OCI-LY7 (cell line): ENCODE measurements around the gene GAMT. TPM values are rescaled to one million over a fixed set of nuclear protein-coding genes. Genes with fewer than 3 reads are reported as not detected.

Experiments
- BruUV-seq: library from RNA; stranded (reverse); fragments of 400-500 nt; replicated peaks from 2 replicates; lab custom pipeline; 2021; lab: Mats Ljungman, UMichigan
- CTCF ChIA-PET: fragments of 300-600 bp; sonication (Branson Sonifier 250); formaldehyde crosslinking; loops from one replicate; lab custom pipeline; 2022; ENCODE audit warnings: antibody characterized with exemption; ENCODE audit not compliant: unreplicated experiment; lab: Charles Lee
- POLR2A ChIA-PET: fragments of 300-600 bp; sonication (Branson Sonifier 250); formaldehyde crosslinking; loops from one replicate; lab custom pipeline; 2022; ENCODE audit warnings: antibody characterized with exemption; lab: Charles Lee
- DNase-seq: peaks from one replicate; pipeline ENCODE4 v3.0.0-alpha.2; 2015; ENCODE audit warnings: low spot score
- H2AFZ ChIP-seq: fragments of 200-600 bp; sonication (generic), shearing (Covaris generic); 2 replicates; pipeline ENCODE4 v1.6.1; 2014; ENCODE audit warnings: mild to moderate bottlenecking, antibody characterized with exemption, low read length, moderate library complexity
- H3K27ac ChIP-seq: fragments of 200-600 bp; sonication (generic); 2 replicates; pipeline ENCODE4 v1.5.1; 2014; ENCODE audit warnings: mixed run types, low read depth, mild to moderate bottlenecking, moderate library complexity, low read length, inconsistent platforms; ENCODE audit not compliant: poor library complexity, severe bottlenecking
- H3K36me3 ChIP-seq: fragments of 200-600 bp; sonication (generic); 2 replicates; pipeline ENCODE4 v1.6.1; 2014; ENCODE audit warnings: mild to moderate bottlenecking, antibody characterized with exemption, low read length, moderate library complexity, mixed read lengths; ENCODE audit not compliant: insufficient read depth
- H3K4me1 ChIP-seq: fragments of 200-600 bp; sonication (generic); 2 replicates; pipeline ENCODE4 v1.5.1; 2014; ENCODE audit warnings: mild to moderate bottlenecking, low read length; ENCODE audit not compliant: insufficient read depth, poor library complexity, severe bottlenecking
- H3K4me2 ChIP-seq: fragments of 200-600 bp; sonication (generic); 2 replicates; pipeline ENCODE4 v1.6.1; 2014; ENCODE audit warnings: mild to moderate bottlenecking, low read length
- H3K4me3 ChIP-seq: fragments of 200-600 bp; sonication (generic); 2 replicates; pipeline ENCODE4 v1.5.1; 2014; ENCODE audit warnings: mild to moderate bottlenecking, low read depth, low read length; ENCODE audit not compliant: poor library complexity, severe bottlenecking
- H3K79me2 ChIP-seq: fragments of 200-600 bp; sonication (generic); 2 replicates; pipeline ENCODE4 v1.6.1; 2016; ENCODE audit warnings: low read depth, mild to moderate bottlenecking, low read length, moderate library complexity, mixed read lengths; ENCODE audit not compliant: insufficient read depth
- H3K9me2 ChIP-seq: fragments of 200-600 bp; sonication (generic); 2 replicates; pipeline ENCODE4 v1.6.1; 2016; ENCODE audit warnings: mild to moderate bottlenecking, low read length, mixed read lengths; ENCODE audit not compliant: insufficient read depth
- H3K9me3 ChIP-seq: fragments of 200-600 bp; sonication (generic); 2 replicates; pipeline ENCODE4 v1.6.1; 2014; ENCODE audit warnings: mild to moderate bottlenecking, mixed run types, low read length, mixed read lengths
- H4K20me1 ChIP-seq: fragments of 200-600 bp; sonication (generic); 2 replicates; pipeline ENCODE4 v1.6.1; 2014; ENCODE audit warnings: mild to moderate bottlenecking, antibody characterized with exemption, low read length, moderate library complexity, mixed read lengths; ENCODE audit not compliant: insufficient read depth
- CTCF ChIP-seq: fragments of 200-600 bp; sonication (generic); conservative IDR thresholded peaks from 2 replicates; pipeline ENCODE4 v1.5.1; 2014; ENCODE audit warnings: mild to moderate bottlenecking, antibody characterized with exemption, low read length, moderate library complexity, mixed read lengths
- EZH2phosphoT487 ChIP-seq: fragments of 200-600 bp; sonication (generic); IDR thresholded peaks from 2 replicates; pipeline ENCODE4 v1.6.1; 2018; ENCODE audit warnings: low read depth, borderline replicate concordance, mild to moderate bottlenecking, mixed run types, antibody characterized with exemption, low read length, moderate library complexity, mixed read lengths
- intact Hi-C: fragments of 100-400 bp; cut with micrococcal nuclease; formaldehyde crosslinking; loops from one replicate; pipeline ENCODE4 v1.10.0; 2022; ENCODE audit not compliant: unreplicated experiment
- total RNA-seq, 2 experiments: library from RNA; depleted of rRNA in 1 of 2; stranded (reverse); fragments of >200 nt in 1 of 2; shearing (Covaris generic) in 1 of 2; gene quantifications; 2 replicates each; pipeline ENCODE4 v1.2.3, GENCODE V29; 2014 to 2022

The GAMT gene
- total RNA-seq, 2 experiments from 2014 or later, result 14.4 to 27.5 TPM

GRCh38 chr19:1365319-1366269 is 35.7 kb downstream of the GAMT start:
- CTCF ChIA-PET, result no interaction called here
- Histone ChIP-seq H3K4me2 (no peak overlapping the region), H3K4me3 (no peak overlapping the region), H3K79me2 (no peaks in the 10 kb centered on the region), H4K20me1 (no peaks in the 10 kb centered on the region), H2AFZ (no peak overlapping the region), H3K4me1 (no peaks in the 10 kb centered on the region), H3K36me3 (peaks cover 87% of the 10 kb centered on the region), H3K9me3 (no peaks in the 10 kb centered on the region), H3K9me2 (no peaks in the 10 kb centered on the region), H3K27ac (no peak overlapping the region)
- BruUV-seq, result no TSS peak
- no peak for DNase-seq
- TF ChIP-seq EZH2phosphoT487 (no peak), CTCF (no peak)
- POLR2A ChIA-PET, result no interaction called here
- intact Hi-C loops, result no loop called here

- Histone ChIP-seq H2AFZ (no peak overlapping the region), H3K4me3 (no peak overlapping the region), H3K9me2 (no peaks in the 10 kb centered on the region), H3K9me3 (no peaks in the 10 kb centered on the region), H3K4me2 (no peak overlapping the region), H4K20me1 (no peaks in the 10 kb centered on the region), H3K4me1 (no peaks in the 10 kb centered on the region), H3K27ac (no peak overlapping the region), H3K79me2 (no peaks in the 10 kb centered on the region), H3K36me3 (peaks cover 87% of the 10 kb centered on the region)
- BruUV-seq, result no TSS peak
- ChIA-PET POLR2A (no interaction called here), CTCF (no interaction called here)
- no peak for DNase-seq
- intact Hi-C loops, result no loop called here
- TF ChIP-seq CTCF, result peak; percentile 63
- TF ChIP-seq EZH2phosphoT487, result no peak
These were observed 37.2 kb downstream of the GAMT start for GRCh38 chr19:1364070-1364704.

GRCh38 chr19:1363599-1363998 is 37.7 kb downstream of the GAMT start:
- H3K4me1 ChIP-seq, result no peaks in the 10 kb centered on the region
- no TSS peak for BruUV-seq
- H3K4me3 ChIP-seq, result no peak overlapping the region
- no peaks in the 10 kb centered on the region for H3K9me2 ChIP-seq
- ChIA-PET POLR2A (no interaction called here), CTCF (no interaction called here)
- H3K36me3 ChIP-seq, result peaks cover 93% of the 10 kb centered on the region
- H3K9me3 ChIP-seq, result no peaks in the 10 kb centered on the region
- no peaks in the 10 kb centered on the region for H4K20me1 ChIP-seq
- intact Hi-C loops, result no loop called here
- no peaks in the 10 kb centered on the region for H3K79me2 ChIP-seq
- no peak overlapping the region for H2AFZ ChIP-seq
- no peak overlapping the region for H3K4me2 ChIP-seq
- DNase-seq, result no peak
- no peak for TF ChIP-seq CTCF
- TF ChIP-seq EZH2phosphoT487, result no peak
- H3K27ac ChIP-seq, result no peak overlapping the region
